Natural killer cell (primary cell): Measurements from ENCODE around the gene FANK1. TPM values are rescaled to one million over a fixed set of nuclear protein-coding genes. Genes with fewer than 3 reads are reported as not detected.

Source experiments
- ATAC-seq, 3 donors: fragments of 150-1000 bp in 2 of 3; fragments of 200-7000 bp in 1 of 3; cut with Tn5 transposase; 1 replicate in 1 of 3; 2 replicates in 2 of 3; pipeline ENCODE4 v1.10.0; 2021; ENCODE audit warnings: mild to moderate bottlenecking in 2 of 3, moderate library complexity in 2 of 3
- DNase-seq, 2 donors: peaks; one replicate each; pipeline versions ENCODE4 v3.0.0 to v3.0.0-alpha.2; 2013 to 2021; ENCODE audit warnings: mixed read lengths in 1 of 2
- H3K27ac ChIP-seq: one replicate; pipeline ENCODE4 v1.5.1; 2013; ENCODE audit warnings: mild to moderate bottlenecking, low read length
- H3K27me3 ChIP-seq: one replicate; pipeline ENCODE4 v1.6.1; 2013; ENCODE audit warnings: low read length; ENCODE audit not compliant: control insufficient read depth, insufficient read depth
- H3K36me3 ChIP-seq: one replicate; pipeline ENCODE4 v1.6.1; 2013; ENCODE audit warnings: low read length; ENCODE audit not compliant: control insufficient read depth, insufficient read depth
- H3K4me1 ChIP-seq: one replicate; pipeline ENCODE4 v1.6.1; 2013; ENCODE audit warnings: low read length; ENCODE audit not compliant: control insufficient read depth, insufficient read depth
- H3K4me3 ChIP-seq: one replicate; pipeline ENCODE4 v1.5.1; 2013; ENCODE audit warnings: low read length
- H3K9me3 ChIP-seq: one replicate; pipeline ENCODE4 v1.6.1; 2013; ENCODE audit warnings: low read length; ENCODE audit not compliant: control insufficient read depth, insufficient read depth
- H3K27ac Mint-ChIP-seq, 2 donors: one replicate each; pipeline ENCODE4 v1.8.0; 2022; ENCODE audit warnings: mild to moderate bottlenecking in 2 of 2, mixed read lengths in 2 of 2, moderate library complexity in 1 of 2
- H3K27me3 Mint-ChIP-seq, 2 donors: one replicate each; pipeline ENCODE4 v1.8.0; 2022; ENCODE audit warnings: low read depth in 2 of 2, mixed read lengths in 2 of 2
- H3K36me3 Mint-ChIP-seq: one replicate; pipeline ENCODE4 v1.8.0; 2022; ENCODE audit warnings: mixed read lengths
- H3K4me1 Mint-ChIP-seq, 2 donors: one replicate each; pipeline ENCODE4 v1.8.0; 2022; ENCODE audit warnings: mixed read lengths in 2 of 2
- H3K4me3 Mint-ChIP-seq: one replicate; pipeline ENCODE4 v1.8.0; 2022; ENCODE audit warnings: mild to moderate bottlenecking, moderate library complexity, mixed read lengths
- H3K9me3 Mint-ChIP-seq, 2 donors: one replicate each; pipeline ENCODE4 v1.8.0; 2022; ENCODE audit warnings: mixed read lengths in 2 of 2
- CTCF ChIP-seq: fragments of 200-600 bp; IDR thresholded peaks from one replicate; pipeline ENCODE4 v1.8.0; 2022; ENCODE audit warnings: antibody characterized with exemption
- WGBS: methylation state at CpG from one replicate; pipeline ENCODE4 v1.1.7; 2013; ENCODE audit warnings: missing lambda C conversion rate; ENCODE audit not compliant: insufficient coverage; 5-methylcytosine and 5-hydroxymethylcytosine counted together
- intact Hi-C: fragments of 100-400 bp; cut with micrococcal nuclease; formaldehyde crosslinking; loops from one replicate; pipeline ENCODE4 v1.14.2; 2022
- total RNA-seq, 4 donors: library from RNA; stranded (reverse); fragments of 120-200 nt in 1 of 4; gene quantifications; one replicate each; pipeline versions ENCODE4 v1.2.3 to v1.2.4, GENCODE V29; 2013 to 2022

Gene FANK1
- total RNA-seq, 3 donors from 2014 or later (not counting 1 experiment from before 2014, with no cell fraction given): not detected

- no peaks in the 10 kb centered on the region for H3K9me3 Mint-ChIP-seq
- no peak overlapping the region for H3K4me3 Mint-ChIP-seq
- Histone ChIP-seq H3K36me3 (no peaks in the 10 kb centered on the region), H3K4me3 (no peak overlapping the region), H3K27ac (no peak overlapping the region), H3K9me3 (no peaks in the 10 kb centered on the region), H3K4me1 (no peaks in the 10 kb centered on the region), H3K27me3 (no peaks in the 10 kb centered on the region)
- H3K36me3 Mint-ChIP-seq: no peaks in the 10 kb centered on the region
- TF ChIP-seq CTCF: no peak
- ATAC-seq: no peak
- no peak for DNase-seq
- H3K27ac Mint-ChIP-seq: no peak overlapping the region
- peaks cover 12 to 20% of the 10 kb centered on the region in 2 donors for H3K27me3 Mint-ChIP-seq
- peaks cover 1% of the 10 kb centered on the region in 2 donors for H3K4me1 Mint-ChIP-seq
- intact Hi-C loops: no loop called here
- WGBS: 94% methylated on average over 6 of the region's 6 CpGs
Observed at GRCh38 chr10:125976960-125977605, 80.7 kb downstream of the FANK1 start.

GRCh38 chr10:125979976-125980375, 83.6 kb downstream of the FANK1 start:
- peaks cover 20 to 29% of the 10 kb centered on the region in 2 donors for H3K4me1 Mint-ChIP-seq
- Histone ChIP-seq H3K36me3 (no peaks in the 10 kb centered on the region), H3K27me3 (no peaks in the 10 kb centered on the region), H3K4me3 (no peak overlapping the region), H3K27ac (no peak overlapping the region), H3K4me1 (no peaks in the 10 kb centered on the region), H3K9me3 (no peaks in the 10 kb centered on the region)
- no peaks in the 10 kb centered on the region for H3K9me3 Mint-ChIP-seq
- no peak overlapping the region for H3K4me3 Mint-ChIP-seq
- TF ChIP-seq CTCF: no peak
- ATAC-seq: no peak
- H3K27me3 Mint-ChIP-seq: peaks cover 10 to 20% of the 10 kb centered on the region in 2 donors
- no peak overlapping the region for H3K27ac Mint-ChIP-seq
- no peaks in the 10 kb centered on the region for H3K36me3 Mint-ChIP-seq
- no peak for DNase-seq
- intact Hi-C loops: loop anchor here (5.0 to 10.0 kb wide), 2 partner anchors 405 to 1872 kb away; partner anchors contain the start of gene ADAM12
- WGBS: 63% methylated on average over 7 of the region's 7 CpGs

GRCh38 chr10:125980521-125981035, 84.2 kb downstream of the FANK1 start:
- H3K4me3 ChIP-seq: no peak overlapping the region
- no peaks in the 10 kb centered on the region for H3K36me3 Mint-ChIP-seq
- intact Hi-C loops: loop anchor here (5.0 to 10.0 kb wide), 2 partner anchors 404 to 1872 kb away; partner anchors contain the start of gene ADAM12
- H3K4me3 Mint-ChIP-seq: no peak overlapping the region
- no peaks in the 10 kb centered on the region for H3K9me3 ChIP-seq
- H3K27me3 ChIP-seq: no peaks in the 10 kb centered on the region
- H3K27ac ChIP-seq: no peak overlapping the region
- peaks cover 9 to 20% of the 10 kb centered on the region in 2 donors for H3K27me3 Mint-ChIP-seq
- no peaks in the 10 kb centered on the region for H3K36me3 ChIP-seq
- DNase-seq: no peak
- no peaks in the 10 kb centered on the region for H3K9me3 Mint-ChIP-seq
- WGBS: 53% methylated on average over 6 of the region's 6 CpGs
- H3K4me1 Mint-ChIP-seq: peaks cover 26 to 34% of the 10 kb centered on the region in 2 donors
- no peak overlapping the region for H3K27ac Mint-ChIP-seq
- no peak for ATAC-seq
- TF ChIP-seq CTCF: no peak
- peaks cover 1% of the 10 kb centered on the region for H3K4me1 ChIP-seq
